HepG2 (cell line): Measurements from ENCODE around the gene KRT10. TPM values are rescaled to one million over a fixed set of nuclear protein-coding genes. Genes with fewer than 3 reads are reported as not detected.
A peak's percentile ranks its signal among the peaks of the same experiment; 100 is the strongest.

Experiments used
- ATAC-seq: fragments of 200-7000 bp; cut with Tn5 transposase; 3 replicates; pipeline ENCODE4 v1.9.1; 2020; ENCODE audit warnings: mild to moderate bottlenecking, moderate library complexity
- BruUV-seq: library from RNA; stranded (reverse); fragments of 400-500 nt; replicated peaks from 2 replicates; lab custom pipeline; 2021; lab: Mats Ljungman, UMichigan
- CTCF ChIA-PET: fragments of 300-600 bp; formaldehyde crosslinking; extraction: SDS; loops from one replicate; lab custom pipeline; 2021; ENCODE audit warnings: low total read pairs, inconsistent platforms, low intra/inter-chr PET ratio; lab: Yijun Ruan, JAX
- POLR2A ChIA-PET: fragments of 350-600 bp; sonication (Branson Sonifier 250); formaldehyde crosslinking; loops from one replicate; lab custom pipeline; 2020; ENCODE audit warnings: antibody characterized with exemption, inconsistent platforms; lab: Yijun Ruan, JAX
- DNase-seq: peaks from one replicate; pipeline ENCODE4 v3.0.0-alpha.2; 2015; ENCODE audit warnings: low spot score
- FAIRE-seq: peaks from 3 replicates; lab custom pipeline; 2011; peaks lifted over from hg19 to GRCh38; lab: Jason Lieb, UNC
- H2AFZ ChIP-seq: one replicate; pipeline ENCODE4 v1.6.1; 2011; ENCODE audit warnings: low read length, inconsistent platforms
- H3K27ac ChIP-seq: fragments of 300-600 bp; 3 replicates; pipeline ENCODE4 v1.8.0; 2011; ENCODE audit warnings: mixed run types, mild to moderate bottlenecking, mixed read lengths, low read length, inconsistent platforms; ENCODE audit not compliant: insufficient read depth; ENCODE audit errors: extremely low read length
- H3K27me3 ChIP-seq, 2 experiments: fragments of 200-600 bp in 1 of 2; 2 replicates in 1 of 2; 3 replicates in 1 of 2; pipeline versions ENCODE4 v1.6.0 to v1.8.0; 2011; ENCODE audit warnings: low read length in 2 of 2, mild to moderate bottlenecking in 2 of 2, moderate library complexity in 2 of 2, inconsistent platforms in 1 of 2; ENCODE audit not compliant: insufficient read depth in 2 of 2, control insufficient read depth in 1 of 2
- H3K36me3 ChIP-seq, 2 experiments: fragments of 200-600 bp in 1 of 2; replicated peaks in 1 of 2; 2 replicates in 1 of 2; 3 replicates in 1 of 2; pipeline versions ENCODE4 v1.5.1 to v1.8.0; 2011; ENCODE audit warnings: low read length in 2 of 2, inconsistent platforms in 1 of 2; ENCODE audit not compliant: insufficient read depth in 2 of 2, control insufficient read depth in 1 of 2
- H3K4me1 ChIP-seq: 2 replicates; pipeline ENCODE4 v1.5.1; 2012; ENCODE audit warnings: low read length, inconsistent platforms; ENCODE audit not compliant: insufficient read depth
- H3K4me2 ChIP-seq: 2 replicates; pipeline ENCODE4 v1.6.0; 2011; ENCODE audit warnings: low read depth, low read length, inconsistent platforms
- H3K4me3 ChIP-seq, 3 experiments: fragments of 200-600 bp in 1 of 3; sonication (generic), shearing (Covaris generic) in 1 of 3; replicated peaks in 1 of 3; 2 replicates each; pipeline ENCODE4 v1.5.1; 2011 to 2016; ENCODE audit warnings: low read length in 3 of 3, inconsistent platforms in 2 of 3, low read depth in 2 of 3, mild to moderate bottlenecking in 2 of 3, control low read depth in 1 of 3, mixed read lengths in 1 of 3; ENCODE audit not compliant: insufficient read depth in 1 of 3
- H3K79me2 ChIP-seq: one replicate; pipeline ENCODE4 v1.6.1; 2011; ENCODE audit warnings: low read length, inconsistent platforms; ENCODE audit not compliant: insufficient read depth
- H3K9ac ChIP-seq: 2 replicates; pipeline ENCODE4 v1.6.0; 2011; ENCODE audit warnings: mild to moderate bottlenecking, low read depth, low read length, inconsistent platforms; ENCODE audit not compliant: insufficient read depth
- H3K9me3 ChIP-seq: 2 replicates; pipeline ENCODE4 v1.5.1; 2012; ENCODE audit warnings: mild to moderate bottlenecking, low read length
- H4K20me1 ChIP-seq: 2 replicates; pipeline ENCODE4 v1.6.0; 2011; ENCODE audit warnings: inconsistent platforms, mild to moderate bottlenecking, low read length, moderate library complexity; ENCODE audit not compliant: insufficient read depth
- CENPT ChIP-seq: sonication (generic); formaldehyde crosslinking; IDR thresholded peaks from 2 replicates; pipeline ENCODE4 v1.8.0; 2022; ENCODE audit warnings: low read depth, mild to moderate bottlenecking, moderate library complexity, missing genetic modification reagents
- FOSL2 ChIP-seq: sonication (generic); formaldehyde crosslinking; IDR thresholded peaks from 2 replicates; pipeline ENCODE4 v1.4.0; 2020; ENCODE audit warnings: missing genetic modification reagents
- GATA4 ChIP-seq: sonication (generic); IDR thresholded peaks from 2 replicates; pipeline ENCODE4 v1.6.1; 2016; ENCODE audit warnings: antibody characterized with exemption, low read depth, borderline replicate concordance
- GZF1 ChIP-seq: sonication (generic); formaldehyde crosslinking; IDR thresholded peaks from 2 replicates; pipeline ENCODE4 v1.5.1; 2020; ENCODE audit warnings: mild to moderate bottlenecking, missing genetic modification reagents
- KAT2B ChIP-seq: fragments of 150-350 bp; IDR thresholded peaks from 2 replicates; pipeline ENCODE4 v1.6.1; 2014; ENCODE audit warnings: low read depth, low read length, borderline replicate concordance
- KAT8 ChIP-seq: IDR thresholded peaks from 2 replicates; pipeline ENCODE4 v1.6.1; 2016; ENCODE audit warnings: missing genetic modification reagents, missing compliant biosample characterization
- KLF15 ChIP-seq: sonication (generic); formaldehyde crosslinking; IDR thresholded peaks from 2 replicates; pipeline ENCODE4 v1.8.1; 2023; ENCODE audit warnings: borderline replicate concordance, mild to moderate bottlenecking, inconsistent platforms, missing genetic modification reagents, mixed read lengths
- LCORL ChIP-seq, 2 experiments: fragments of 450-650 bp in 1 of 2; sonication (generic) in 1 of 2; formaldehyde crosslinking in 1 of 2; IDR thresholded peaks; 2 replicates each; pipeline versions ENCODE4 v1.5.0 to v1.6.1; 2017 to 2020; ENCODE audit warnings: antibody characterized with exemption in 1 of 2, missing genetic modification reagents in 1 of 2
- NFATC3 ChIP-seq: sonication (generic); formaldehyde crosslinking; IDR thresholded peaks from 2 replicates; pipeline ENCODE4 v1.5.1; 2020; ENCODE audit warnings: mild to moderate bottlenecking, missing genetic modification reagents
- NR2C2 ChIP-seq: sonication (generic); formaldehyde crosslinking; IDR thresholded peaks from 2 replicates; pipeline ENCODE4 v1.4.0; 2020; ENCODE audit warnings: missing genetic modification reagents, mild to moderate bottlenecking, moderate library complexity, borderline replicate concordance
- SMARCC2 ChIP-seq: fragments of 450-650 bp; IDR thresholded peaks from 2 replicates; pipeline ENCODE4 v1.6.1; 2017; ENCODE audit warnings: antibody characterized with exemption, mild to moderate bottlenecking
- TARDBP ChIP-seq: sonication (generic); formaldehyde crosslinking; IDR thresholded peaks from 2 replicates; pipeline ENCODE4 v1.8.0; 2022; ENCODE audit warnings: mild to moderate bottlenecking, missing genetic modification reagents
- ZBTB7A ChIP-seq: sonication (generic); formaldehyde crosslinking; IDR thresholded peaks from 2 replicates; pipeline ENCODE4 v1.8.0; 2022; ENCODE audit warnings: mild to moderate bottlenecking, missing genetic modification reagents
- ZNF180 ChIP-seq: sonication (generic); formaldehyde crosslinking; IDR thresholded peaks from 2 replicates; pipeline ENCODE4 v1.4.0; 2020; ENCODE audit warnings: low read depth, missing genetic modification reagents, borderline replicate concordance
- ZNF235 ChIP-seq: sonication (generic); formaldehyde crosslinking; IDR thresholded peaks from 2 replicates; pipeline ENCODE4 v1.8.1; 2023; ENCODE audit warnings: mild to moderate bottlenecking, missing genetic modification reagents, borderline replicate concordance
- ZNF543 ChIP-seq: sonication (generic); formaldehyde crosslinking; IDR thresholded peaks from 2 replicates; pipeline ENCODE4 v1.4.0; 2020; ENCODE audit warnings: mild to moderate bottlenecking, missing genetic modification reagents
- ZNF761 ChIP-seq: sonication (generic); formaldehyde crosslinking; conservative IDR thresholded peaks from 2 replicates; pipeline ENCODE4 v1.4.0; 2020; ENCODE audit warnings: mild to moderate bottlenecking, missing genetic modification reagents
- ZNF879 ChIP-seq: sonication (generic); formaldehyde crosslinking; IDR thresholded peaks from 2 replicates; pipeline ENCODE4 v1.8.1; 2023; ENCODE audit warnings: missing genetic modification reagents
- WGBS: methylation state at CpG from one replicate; pipeline ENCODE4 v1.1.6; 2017; ENCODE audit warnings: low lambda C conversion rate; 5-methylcytosine and 5-hydroxymethylcytosine counted together
- in situ Hi-C: cut with HindIII; loops from 2 replicates; pipeline ENCODE4 v1.10.0; 2017; ENCODE audit warnings: low pct_unique_long_range_greater_than_20kb; ENCODE audit not compliant: extremely low pct_ligation_motif_present
- intact Hi-C: fragments of 100-400 bp; cut with micrococcal nuclease; formaldehyde crosslinking; loops from one replicate; pipeline ENCODE4 v1.10.0; 2022; ENCODE audit not compliant: unreplicated experiment
- polyA plus RNA-seq, 8 experiments: library from polyadenylated mRNA; depleted of rRNA in 3 of 8; stranded (reverse) in 7 of 8; unstranded in 1 of 8; fragments of >200 nt; fragmentation: Illumina TruSeq in 4 of 8; extraction: Trizol in 4 of 8; gene quantifications; 2 replicates each; pipeline versions ENCODE4 v1.2.1 to v1.2.3, GENCODE V29; 2011 to 2016; ENCODE audit warnings: low read depth in 4 of 8, missing spikeins in 1 of 8, mixed read lengths in 1 of 8; ENCODE audit not compliant: insufficient read depth in 1 of 8
- total RNA-seq, 5 experiments: library from RNA; depleted of rRNA; stranded (reverse); fragments of >200 nt; fragmentation: Illumina TruSeq; extraction: Trizol; gene quantifications; 2 replicates each; pipeline ENCODE4 v1.2.3, GENCODE V29; 2016; ENCODE audit warnings: low read depth in 1 of 5
- TF ChIP-seq, protein P1 (sequence below): sonication (generic); formaldehyde crosslinking; IDR thresholded peaks from 2 replicates; pipeline ENCODE4 v1.4.0; 2020; ENCODE audit warnings: mild to moderate bottlenecking, low read depth, missing genetic modification reagents
- TF ChIP-seq, protein P2 (sequence below): sonication (generic); formaldehyde crosslinking; IDR thresholded peaks from 2 replicates; pipeline ENCODE4 v1.8.1; 2023; ENCODE audit warnings: mild to moderate bottlenecking, missing genetic modification reagents
- TF ChIP-seq, protein P3 (sequence below): sonication (generic); formaldehyde crosslinking; IDR thresholded peaks from 2 replicates; pipeline ENCODE4 v1.5.0; 2020; ENCODE audit warnings: mild to moderate bottlenecking, missing genetic modification reagents, moderate library complexity

KRT10 gene
- total and polyA plus RNA-seq, 2 of the 13 experiments (the other 11 are each of a cell fraction or from before 2014, with no cell fraction given) = 25.1 to 27.5 TPM

DNA sequence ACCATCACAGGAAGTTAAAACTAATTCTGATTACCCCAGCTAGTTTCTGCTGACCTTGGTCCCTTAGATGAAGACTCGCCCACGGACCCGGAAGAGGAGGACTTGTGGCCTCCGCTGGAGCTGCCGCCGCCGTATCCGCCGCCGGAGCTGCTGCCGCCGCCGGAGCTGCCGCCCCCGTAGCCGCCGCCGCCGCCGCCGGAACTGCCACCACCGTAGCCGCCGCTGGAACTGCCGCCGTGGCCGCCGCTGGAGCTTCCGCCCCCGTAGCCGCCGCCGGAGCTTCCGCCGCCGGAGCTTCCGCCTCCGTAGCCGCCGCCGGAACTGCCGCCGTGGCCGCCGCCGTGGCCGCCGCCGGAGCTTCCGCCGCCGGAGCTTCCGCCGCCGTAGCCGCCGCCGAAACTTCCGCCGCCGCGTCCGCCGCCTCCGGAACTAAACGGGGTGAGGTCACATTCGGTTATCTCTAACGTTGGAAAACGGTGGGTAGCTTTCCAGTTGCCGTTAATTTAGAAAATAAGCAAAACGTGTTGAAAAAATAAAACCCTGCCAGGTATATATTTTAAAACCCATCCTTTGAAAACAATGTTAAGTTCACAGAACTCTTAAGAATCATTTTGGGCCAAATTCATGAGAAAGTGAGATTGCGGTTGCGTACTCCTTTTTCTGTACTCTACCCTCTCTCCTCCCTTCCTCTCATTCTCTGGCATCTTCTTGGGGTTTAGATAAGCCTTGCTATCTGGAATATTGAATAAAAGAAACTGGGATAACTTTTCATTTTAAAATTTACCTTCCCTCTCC is 3.5 kb downstream of the KRT10 start:
- intact Hi-C loops (no loop called here), in situ Hi-C loops (no loop called here)
- peak; percentile 68 for DNase-seq
- Histone ChIP-seq H3K79me2 (peaks cover 20% of the 10 kb centered on the region), H4K20me1 (no peaks in the 10 kb centered on the region), H3K9me3 (no peaks in the 10 kb centered on the region), H3K27me3 (no peaks in the 10 kb centered on the region; a peak in 1 of 5 replicates), H3K4me2 (peak overlapping the region; percentile 83), H3K9ac (peak overlapping the region; percentile 87), H2AFZ (peak overlapping the region; percentile 64), H3K4me1 (peaks cover 33% of the 10 kb centered on the region), H3K4me3 (peak overlapping the region; percentile 74 to 93 (median 81)), H3K27ac (peak overlapping the region; percentile 82), H3K36me3 (peaks cover 4 to 7% of the 10 kb centered on the region in 2 experiments; a peak in 4 of 5 replicates)
- 2% methylated on average over 30 of the region's 73 CpGs for WGBS
- FAIRE-seq = no peak
- CTCF ChIA-PET = no interaction called here
- POLR2A ChIA-PET = interaction anchor here (0.7 to 2.4 kb wide), 22 partner anchors 9 to 872 kb away, joined by 3 to 24 read pairs (median 4); partner anchors contain the start of genes EIF1, KRT19 and SMARCE1
- peak; percentile 97 for ATAC-seq
- no TSS peak for BruUV-seq
- TF ChIP-seq ZNF235 (no peak), SMARCC2 (no peak), ZNF180 (CRISPR knock-in tag) (no peak), NR2C2 (CRISPR knock-in tag) (peak; percentile 98), KAT8 (peak; percentile 48), GZF1 (CRISPR knock-in tag) (no peak), ZNF543 (CRISPR knock-in tag) (no peak), KAT2B (no peak), TARDBP (CRISPR knock-in tag) (peak; percentile 30; the same call in 1 of the 2 replicates), CENPT (CRISPR knock-in tag) (0 out of 2 replicates have a peak, but pooled peaks have one; percentile 56), NFATC3 (no peak), FOSL2 (CRISPR knock-in tag) (no peak), KLF15 (CRISPR knock-in tag) (no peak), ZNF761 (0 out of 2 replicates have a peak, but pooled peaks have one; percentile 30), ZNF879 (CRISPR knock-in tag) (no peak), LCORL (IDR thresholded peaks at IDR 0.05) (no peak), LCORL (CRISPR knock-in tag; IDR thresholded peaks at IDR 0.05) (no peak), GATA4 (0 out of 2 replicates have a peak, but pooled peaks have one; percentile 35), ZBTB7A (no peak)
- TF ChIP-seq, protein P1, sequence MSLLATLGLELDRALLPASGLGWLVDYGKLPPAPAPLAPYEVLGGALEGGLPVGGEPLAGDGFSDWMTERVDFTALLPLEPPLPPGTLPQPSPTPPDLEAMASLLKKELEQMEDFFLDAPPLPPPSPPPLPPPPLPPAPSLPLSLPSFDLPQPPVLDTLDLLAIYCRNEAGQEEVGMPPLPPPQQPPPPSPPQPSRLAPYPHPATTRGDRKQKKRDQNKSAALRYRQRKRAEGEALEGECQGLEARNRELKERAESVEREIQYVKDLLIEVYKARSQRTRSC (CRISPR knock-in tag) = no peak
- TF ChIP-seq, protein P2, sequence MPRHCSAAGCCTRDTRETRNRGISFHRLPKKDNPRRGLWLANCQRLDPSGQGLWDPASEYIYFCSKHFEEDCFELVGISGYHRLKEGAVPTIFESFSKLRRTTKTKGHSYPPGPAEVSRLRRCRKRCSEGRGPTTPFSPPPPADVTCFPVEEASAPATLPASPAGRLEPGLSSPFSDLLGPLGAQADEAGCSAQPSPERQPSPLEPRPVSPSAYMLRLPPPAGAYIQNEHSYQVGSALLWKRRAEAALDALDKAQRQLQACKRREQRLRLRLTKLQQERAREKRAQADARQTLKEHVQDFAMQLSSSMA (CRISPR knock-in tag) = peak; percentile 63; the same call in 1 of the 2 replicates
- TF ChIP-seq, protein P3, sequence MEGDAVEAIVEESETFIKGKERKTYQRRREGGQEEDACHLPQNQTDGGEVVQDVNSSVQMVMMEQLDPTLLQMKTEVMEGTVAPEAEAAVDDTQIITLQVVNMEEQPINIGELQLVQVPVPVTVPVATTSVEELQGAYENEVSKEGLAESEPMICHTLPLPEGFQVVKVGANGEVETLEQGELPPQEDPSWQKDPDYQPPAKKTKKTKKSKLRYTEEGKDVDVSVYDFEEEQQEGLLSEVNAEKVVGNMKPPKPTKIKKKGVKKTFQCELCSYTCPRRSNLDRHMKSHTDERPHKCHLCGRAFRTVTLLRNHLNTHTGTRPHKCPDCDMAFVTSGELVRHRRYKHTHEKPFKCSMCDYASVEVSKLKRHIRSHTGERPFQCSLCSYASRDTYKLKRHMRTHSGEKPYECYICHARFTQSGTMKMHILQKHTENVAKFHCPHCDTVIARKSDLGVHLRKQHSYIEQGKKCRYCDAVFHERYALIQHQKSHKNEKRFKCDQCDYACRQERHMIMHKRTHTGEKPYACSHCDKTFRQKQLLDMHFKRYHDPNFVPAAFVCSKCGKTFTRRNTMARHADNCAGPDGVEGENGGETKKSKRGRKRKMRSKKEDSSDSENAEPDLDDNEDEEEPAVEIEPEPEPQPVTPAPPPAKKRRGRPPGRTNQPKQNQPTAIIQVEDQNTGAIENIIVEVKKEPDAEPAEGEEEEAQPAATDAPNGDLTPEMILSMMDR (CRISPR knock-in tag) = no peak
